Measurements from ENCODE around the gene BBOX1. TPM values are rescaled to one million over a fixed set of nuclear protein-coding genes. Genes with fewer than 3 reads are reported as not detected.

BBOX1 gene
- total RNA-seq, 1 donor from 2014 or later, result not detected

DNA sequence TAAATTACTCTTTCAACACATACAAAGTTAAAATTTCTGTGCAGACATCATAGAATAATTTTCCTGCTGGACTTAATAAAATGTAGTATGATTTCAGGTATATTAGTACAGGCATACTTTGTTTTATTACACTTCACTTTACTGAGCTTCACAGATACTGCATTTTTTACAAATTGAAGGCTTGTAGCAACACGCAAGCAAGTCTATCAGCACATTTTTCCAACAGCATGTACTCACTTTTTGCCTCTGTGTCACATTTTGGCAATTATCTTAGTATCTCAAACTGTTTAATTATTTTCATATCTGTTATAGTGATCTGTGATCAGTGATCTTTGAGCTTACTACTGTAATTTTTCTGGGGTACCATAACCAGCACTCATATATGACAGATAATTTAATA is 44.5 kb downstream of the BBOX1 start:
- H3K27ac Mint-ChIP-seq, result no peak overlapping the region
- no peak overlapping the region for H3K4me3 ChIP-seq
- H3K36me3 ChIP-seq, result no peaks in the 10 kb centered on the region
- no peaks in the 10 kb centered on the region for H3K79me2 ChIP-seq (ENCODE audit: low read depth)
- no peaks in the 10 kb centered on the region for H3K27me3 ChIP-seq
- H3K27ac ChIP-seq, result no peak overlapping the region
- H3K4me3 Mint-ChIP-seq, result no peak overlapping the region
- no peaks in the 10 kb centered on the region for H3K9me3 ChIP-seq (ENCODE audit: low read depth)
- H3K4me1 ChIP-seq, result peaks cover 18% of the 10 kb centered on the region
- no peak for DNase-seq (ENCODE audit: low spot score)
- H4K20me1 ChIP-seq (ENCODE audit: low read depth), result no peaks in the 10 kb centered on the region
- peaks cover 21% of the 10 kb centered on the region for H3K4me1 Mint-ChIP-seq
- no peaks in the 10 kb centered on the region for H3K27me3 Mint-ChIP-seq (ENCODE audit: insufficient read depth, low read depth)
- TF ChIP-seq, protein P1, sequence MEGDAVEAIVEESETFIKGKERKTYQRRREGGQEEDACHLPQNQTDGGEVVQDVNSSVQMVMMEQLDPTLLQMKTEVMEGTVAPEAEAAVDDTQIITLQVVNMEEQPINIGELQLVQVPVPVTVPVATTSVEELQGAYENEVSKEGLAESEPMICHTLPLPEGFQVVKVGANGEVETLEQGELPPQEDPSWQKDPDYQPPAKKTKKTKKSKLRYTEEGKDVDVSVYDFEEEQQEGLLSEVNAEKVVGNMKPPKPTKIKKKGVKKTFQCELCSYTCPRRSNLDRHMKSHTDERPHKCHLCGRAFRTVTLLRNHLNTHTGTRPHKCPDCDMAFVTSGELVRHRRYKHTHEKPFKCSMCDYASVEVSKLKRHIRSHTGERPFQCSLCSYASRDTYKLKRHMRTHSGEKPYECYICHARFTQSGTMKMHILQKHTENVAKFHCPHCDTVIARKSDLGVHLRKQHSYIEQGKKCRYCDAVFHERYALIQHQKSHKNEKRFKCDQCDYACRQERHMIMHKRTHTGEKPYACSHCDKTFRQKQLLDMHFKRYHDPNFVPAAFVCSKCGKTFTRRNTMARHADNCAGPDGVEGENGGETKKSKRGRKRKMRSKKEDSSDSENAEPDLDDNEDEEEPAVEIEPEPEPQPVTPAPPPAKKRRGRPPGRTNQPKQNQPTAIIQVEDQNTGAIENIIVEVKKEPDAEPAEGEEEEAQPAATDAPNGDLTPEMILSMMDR (IDR thresholded peaks at IDR 0.05), result no peak
- TF ChIP-seq EZH2phosphoT487 (IDR thresholded peaks at IDR 0.05), result no peak
- TF ChIP-seq EZH2 (IDR thresholded peaks at IDR 0.05), result no peak
- H3K4me2 ChIP-seq, result no peak overlapping the region
- H3K9me3 Mint-ChIP-seq, result peaks cover 6% of the 10 kb centered on the region
- no peak overlapping the region for H2AFZ ChIP-seq (replicated peaks)
- H3F3A ChIP-seq (ENCODE audit: low read depth), result peaks cover 5% of the 10 kb centered on the region
- H3K36me3 Mint-ChIP-seq, result no peaks in the 10 kb centered on the region
- no peak overlapping the region for H3K9ac ChIP-seq

DNA sequence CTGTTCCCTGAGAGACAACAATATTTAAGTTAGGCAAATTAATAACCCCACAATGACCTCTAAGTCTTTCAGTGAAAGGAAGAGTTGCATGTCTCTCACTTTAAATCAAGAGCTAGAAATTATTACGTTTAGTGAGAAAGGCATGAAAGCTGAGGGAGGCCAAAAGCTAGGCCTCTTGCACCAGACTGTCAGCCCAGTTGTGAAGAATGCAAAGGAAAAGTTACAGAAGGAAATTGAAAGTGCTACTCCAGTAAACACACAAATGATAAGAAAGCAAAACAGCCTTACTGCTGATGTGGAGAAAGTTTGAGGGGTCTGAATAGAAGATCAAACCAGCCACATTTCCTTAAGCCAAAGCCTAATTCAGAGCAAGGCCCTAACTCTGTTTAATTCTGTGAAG is 45.0 kb downstream of the BBOX1 start:
- Histone ChIP-seq H3K27ac (no peak overlapping the region), H3K9ac (no peak overlapping the region), H4K20me1 (ENCODE audit: low read depth) (no peaks in the 10 kb centered on the region), H3K9me3 (ENCODE audit: low read depth) (no peaks in the 10 kb centered on the region), H3K4me3 (no peak overlapping the region), H3F3A (ENCODE audit: low read depth) (peaks cover 5% of the 10 kb centered on the region), H3K36me3 (no peaks in the 10 kb centered on the region), H3K4me2 (no peak overlapping the region), H3K27me3 (no peaks in the 10 kb centered on the region), H3K4me1 (peaks cover 18% of the 10 kb centered on the region), H2AFZ (replicated peaks) (no peak overlapping the region), H3K79me2 (ENCODE audit: low read depth) (no peaks in the 10 kb centered on the region)
- H3K4me1 Mint-ChIP-seq, result peaks cover 21% of the 10 kb centered on the region
- H3K27me3 Mint-ChIP-seq (ENCODE audit: insufficient read depth, low read depth), result no peaks in the 10 kb centered on the region
- no peak for DNase-seq (ENCODE audit: low spot score)
- no peaks in the 10 kb centered on the region for H3K36me3 Mint-ChIP-seq
- no peak overlapping the region for H3K4me3 Mint-ChIP-seq
- peaks cover 10% of the 10 kb centered on the region for H3K9me3 Mint-ChIP-seq
- TF ChIP-seq, protein P1 (IDR thresholded peaks at IDR 0.05), result no peak
- TF ChIP-seq EZH2 (IDR thresholded peaks at IDR 0.05) (no peak), EZH2phosphoT487 (IDR thresholded peaks at IDR 0.05) (no peak)
- peak overlapping the region; percentile 22 for H3K27ac Mint-ChIP-seq

DNA sequence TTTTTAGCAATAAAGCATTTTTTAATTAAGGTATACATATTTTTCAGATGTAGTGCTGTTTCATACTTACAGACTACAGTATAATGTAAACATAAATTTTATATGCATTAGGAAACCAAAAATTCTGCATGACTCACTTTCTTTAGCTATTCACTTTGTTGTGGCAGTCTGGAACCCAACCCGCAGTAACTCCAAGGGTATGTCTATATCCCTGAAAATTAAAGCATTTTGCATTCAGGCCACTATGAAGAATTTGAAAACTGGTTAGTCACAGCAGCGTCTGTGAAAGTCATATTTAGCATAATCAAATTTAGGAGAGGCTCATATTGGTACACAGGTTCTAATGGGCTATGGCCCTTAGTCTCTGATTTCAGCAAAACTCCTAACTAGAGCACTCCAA is 46.8 kb downstream of the BBOX1 start:
- Mint-ChIP-seq H3K27me3 (ENCODE audit: insufficient read depth, low read depth) (no peaks in the 10 kb centered on the region), H3K9me3 (peaks cover 10% of the 10 kb centered on the region), H3K4me3 (no peak overlapping the region), H3K36me3 (no peaks in the 10 kb centered on the region), H3K4me1 (peaks cover 21% of the 10 kb centered on the region), H3K27ac (no peak overlapping the region)
- peaks cover 18% of the 10 kb centered on the region for H3K4me1 ChIP-seq
- TF ChIP-seq, protein P1 (IDR thresholded peaks at IDR 0.05), result no peak
- TF ChIP-seq EZH2phosphoT487 (IDR thresholded peaks at IDR 0.05) (no peak), EZH2 (IDR thresholded peaks at IDR 0.05) (no peak)
- H2AFZ ChIP-seq (replicated peaks), result no peak overlapping the region
- no peaks in the 10 kb centered on the region for H3K79me2 ChIP-seq (ENCODE audit: low read depth)
- H4K20me1 ChIP-seq (ENCODE audit: low read depth), result no peaks in the 10 kb centered on the region
- H3F3A ChIP-seq (ENCODE audit: low read depth), result peaks cover 5% of the 10 kb centered on the region
- DNase-seq (ENCODE audit: low spot score), result no peak
- H3K27me3 ChIP-seq, result no peaks in the 10 kb centered on the region
- H3K9ac ChIP-seq, result no peak overlapping the region
- no peaks in the 10 kb centered on the region for H3K36me3 ChIP-seq
- no peak overlapping the region for H3K27ac ChIP-seq
- H3K4me3 ChIP-seq, result no peak overlapping the region
- no peak overlapping the region for H3K4me2 ChIP-seq
- no peaks in the 10 kb centered on the region for H3K9me3 ChIP-seq (ENCODE audit: low read depth)

Data from neural progenitor cell (in vitro differentiated cells).